SU-DHL-6 (cell line): ENCODE data around the gene SYT7.

Experiments
- H2AFZ ChIP-seq: fragments of 200-600 bp; sonication (generic); 2 replicates; pipeline ENCODE4 v1.6.1; 2014; ENCODE audit warnings: low read depth, mild to moderate bottlenecking, moderate library complexity, mixed read lengths, antibody characterized with exemption, low read length; ENCODE audit not compliant: severe bottlenecking
- H3F3A ChIP-seq: fragments of 200-600 bp; shearing (Covaris generic); 2 replicates; pipeline ENCODE4 v1.6.0; 2016; ENCODE audit warnings: antibody characterized with exemption, mild to moderate bottlenecking; ENCODE audit not compliant: insufficient read depth
- H3K27ac ChIP-seq: fragments of 200-600 bp; sonication (generic); 2 replicates; pipeline ENCODE4 v1.5.1; 2016; ENCODE audit warnings: low read depth, mild to moderate bottlenecking, low read length, moderate library complexity, mixed read lengths
- H3K27me3 ChIP-seq: fragments of 200-600 bp; sonication (generic), shearing (Covaris generic); 2 replicates; pipeline ENCODE4 v1.6.0; 2014; ENCODE audit warnings: mild to moderate bottlenecking, low read length
- H3K36me3 ChIP-seq: fragments of 200-600 bp; sonication (generic); 2 replicates; pipeline ENCODE4 v1.6.1; 2014; ENCODE audit warnings: mild to moderate bottlenecking, low read length, mixed read lengths
- H3K4me2 ChIP-seq: fragments of 300-600, 200-600 bp; shearing (Covaris generic), sonication (generic); 2 replicates; pipeline ENCODE4 v1.6.0; 2014; ENCODE audit warnings: low read length, low read depth, mild to moderate bottlenecking; ENCODE audit not compliant: poor library complexity, severe bottlenecking
- H3K4me3 ChIP-seq: fragments of 200-600 bp; sonication (generic); 2 replicates; pipeline ENCODE4 v1.5.1; 2014; ENCODE audit warnings: antibody characterized with exemption, low read length, mild to moderate bottlenecking, mixed read lengths; ENCODE audit not compliant: insufficient read depth, poor library complexity, severe bottlenecking
- H3K79me2 ChIP-seq: fragments of 200-600 bp; sonication (generic); 2 replicates; pipeline ENCODE4 v1.6.1; 2014; ENCODE audit warnings: mild to moderate bottlenecking, low read length, moderate library complexity; ENCODE audit not compliant: insufficient read depth
- H3K9ac ChIP-seq: fragments of 200-600 bp; sonication (generic); 2 replicates; pipeline ENCODE4 v1.7.0; 2014; ENCODE audit warnings: mild to moderate bottlenecking, low read length
- H3K9me2 ChIP-seq: fragments of 200-600 bp; sonication (generic); replicated peaks from 2 replicates; pipeline ENCODE4 v1.6.1; 2014; ENCODE audit warnings: low read length; ENCODE audit not compliant: insufficient read depth
- H3K9me3 ChIP-seq: fragments of 200-600 bp; sonication (generic); 2 replicates; pipeline ENCODE4 v1.6.1; 2014; ENCODE audit warnings: low read length, mixed read lengths; ENCODE audit not compliant: insufficient read depth
- H4K20me1 ChIP-seq: fragments of 200-600 bp; sonication (generic); 2 replicates; pipeline ENCODE4 v1.6.1; 2014; ENCODE audit warnings: low read depth, mild to moderate bottlenecking, antibody characterized with exemption, low read length, moderate library complexity, mixed read lengths
- CTCF ChIP-seq: fragments of 200-600 bp; sonication (generic); IDR thresholded peaks from one replicate; pipeline ENCODE4 v1.5.1; 2017; ENCODE audit warnings: antibody characterized with exemption, mild to moderate bottlenecking, low read length, moderate library complexity; ENCODE audit not compliant: insufficient read depth, poor library complexity, severe bottlenecking
- EZH2phosphoT487 ChIP-seq: fragments of 200-600 bp; sonication (generic), shearing (Covaris generic); conservative IDR thresholded peaks from 2 replicates; pipeline ENCODE4 v1.6.1; 2018; ENCODE audit warnings: mild to moderate bottlenecking, antibody characterized with exemption, low read length, moderate library complexity, mixed read lengths

The SYT7 gene

GRCh38 chr11:61613870-61614269 is 33.0 kb upstream of the SYT7 start:
- H3K27me3 ChIP-seq = no peaks in the 10 kb centered on the region
- no peaks in the 10 kb centered on the region for H3K36me3 ChIP-seq
- H2AFZ ChIP-seq = no peak overlapping the region
- no peak overlapping the region for H3K4me3 ChIP-seq
- no peaks in the 10 kb centered on the region for H4K20me1 ChIP-seq
- no peaks in the 10 kb centered on the region for H3K9me3 ChIP-seq
- no peaks in the 10 kb centered on the region for H3K9me2 ChIP-seq
- no peaks in the 10 kb centered on the region for H3K79me2 ChIP-seq
- H3K4me2 ChIP-seq = no peak overlapping the region
- no peaks in the 10 kb centered on the region for H3F3A ChIP-seq
- no peak overlapping the region for H3K27ac ChIP-seq
- H3K9ac ChIP-seq = no peak overlapping the region
- no peak for TF ChIP-seq CTCF

GRCh38 chr11:61613051-61613450 is 32.2 kb upstream of the SYT7 start:
- Histone ChIP-seq H2AFZ (no peak overlapping the region), H3K9me3 (no peaks in the 10 kb centered on the region), H3K4me3 (no peak overlapping the region), H3K27me3 (no peaks in the 10 kb centered on the region), H3K9me2 (no peaks in the 10 kb centered on the region), H3K9ac (no peak overlapping the region), H3K4me2 (no peak overlapping the region), H3K27ac (no peak overlapping the region), H4K20me1 (no peaks in the 10 kb centered on the region), H3K36me3 (no peaks in the 10 kb centered on the region), H3K79me2 (no peaks in the 10 kb centered on the region), H3F3A (no peaks in the 10 kb centered on the region)
- TF ChIP-seq EZH2phosphoT487 (no peak), CTCF (no peak)

- Histone ChIP-seq H3K79me2 (no peaks in the 10 kb centered on the region), H3K27ac (no peak overlapping the region), H3F3A (no peaks in the 10 kb centered on the region), H3K36me3 (no peaks in the 10 kb centered on the region), H3K4me2 (no peak overlapping the region), H4K20me1 (no peaks in the 10 kb centered on the region), H3K9ac (no peak overlapping the region), H3K9me2 (no peaks in the 10 kb centered on the region), H3K9me3 (no peaks in the 10 kb centered on the region), H3K4me3 (no peak overlapping the region), H2AFZ (no peak overlapping the region), H3K27me3 (no peaks in the 10 kb centered on the region)
- TF ChIP-seq EZH2phosphoT487 (no peak), CTCF (no peak)
Measured at GRCh38 chr11:61611309-61611708, 30.4 kb upstream of the SYT7 start.

GRCh38 chr11:61610905-61611304 is 30.0 kb upstream of the SYT7 start:
- TF ChIP-seq EZH2phosphoT487 = no peak
- TF ChIP-seq CTCF = no peak
- no peaks in the 10 kb centered on the region for H3K27me3 ChIP-seq

More at GRCh38 chr11:61610905-61611304, 30.0 kb upstream of the SYT7 start:
- no peak overlapping the region for H3K4me2 ChIP-seq
- no peak overlapping the region for H2AFZ ChIP-seq
- no peaks in the 10 kb centered on the region for H3F3A ChIP-seq
- H3K4me3 ChIP-seq = no peak overlapping the region
- H3K9me2 ChIP-seq = no peaks in the 10 kb centered on the region
- no peaks in the 10 kb centered on the region for H3K36me3 ChIP-seq
- H3K9me3 ChIP-seq = no peaks in the 10 kb centered on the region
- H3K27ac ChIP-seq = no peak overlapping the region
- H3K79me2 ChIP-seq = no peaks in the 10 kb centered on the region
- no peaks in the 10 kb centered on the region for H4K20me1 ChIP-seq
- no peak overlapping the region for H3K9ac ChIP-seq
